HG03521 (cell line): ENCODE measurements around the gene WFS1.

Experiments used
- ATAC-seq: cut with Tn5 transposase; IDR thresholded peaks from one replicate; pipeline ENCODE4 v1.9.1; 2021; ENCODE audit warnings: mild to moderate bottlenecking, moderate library complexity; ENCODE audit not compliant: unreplicated experiment

Gene WFS1

GRCh38 chr4:6235901-6236640, 33.6 kb upstream of the WFS1 start:
- ATAC-seq, result no peak

GRCh38 chr4:6236816-6237390, 32.7 kb upstream of the WFS1 start:
- ATAC-seq, result no peak

- no peak for ATAC-seq
Observed at GRCh38 chr4:6239486-6239885, 30.2 kb upstream of the WFS1 start.

- no peak for ATAC-seq
Observed at GRCh38 chr4:6239968-6240367, 29.7 kb upstream of the WFS1 start.

- ATAC-seq, result no peak
Observed at GRCh38 chr4:6241062-6241845, 28.4 kb upstream of the WFS1 start.

- no peak for ATAC-seq
Observed at GRCh38 chr4:6242271-6243029, 27.2 kb upstream of the WFS1 start.

- ATAC-seq, result no peak
Observed at GRCh38 chr4:6245246-6246169, 24.1 kb upstream of the WFS1 start.

GRCh38 chr4:6246170-6246634, 23.4 kb upstream of the WFS1 start:
- ATAC-seq, result no peak

GRCh38 chr4:6248394-6248793, 21.3 kb upstream of the WFS1 start:
- ATAC-seq, result no peak

- no peak for ATAC-seq
Observed at GRCh38 chr4:6250235-6250983, 19.2 kb upstream of the WFS1 start.

GRCh38 chr4:6250984-6251295, 18.7 kb upstream of the WFS1 start:
- no peak for ATAC-seq

- ATAC-seq, result no peak
Observed at GRCh38 chr4:6251365-6251764, 18.3 kb upstream of the WFS1 start.

GRCh38 chr4:6252051-6252450, 17.6 kb upstream of the WFS1 start:
- ATAC-seq, result no peak

GRCh38 chr4:6253111-6253510, 16.5 kb upstream of the WFS1 start:
- no peak for ATAC-seq

GRCh38 chr4:6253961-6254360, 15.7 kb upstream of the WFS1 start:
- ATAC-seq, result no peak

- no peak for ATAC-seq
Observed at GRCh38 chr4:6256141-6256540, 13.5 kb upstream of the WFS1 start.

GRCh38 chr4:6257247-6258025, 12.2 kb upstream of the WFS1 start:
- ATAC-seq, result no peak

GRCh38 chr4:6258026-6258360, 11.7 kb upstream of the WFS1 start:
- ATAC-seq, result no peak

GRCh38 chr4:6258741-6259140, 10.9 kb upstream of the WFS1 start:
- ATAC-seq, result no peak
